OCI-LY1 (cell line): ENCODE measurements around the gene ADAM19.

ENCODE experiments used
- H2AFZ ChIP-seq: fragments of 200-600 bp; sonication (generic), shearing (Covaris generic); 2 replicates; pipeline ENCODE4 v1.6.0; 2014; ENCODE audit warnings: antibody characterized with exemption, mild to moderate bottlenecking, low read length
- H3F3A ChIP-seq: fragments of 200-600 bp; sonication (generic), shearing (Covaris generic); 2 replicates; pipeline ENCODE4 v1.6.0; 2014; ENCODE audit warnings: mild to moderate bottlenecking, antibody characterized with exemption, low read length, moderate library complexity; ENCODE audit not compliant: insufficient read depth
- H3K27ac ChIP-seq: fragments of 200-600 bp; sonication (generic); 2 replicates; pipeline ENCODE4 v1.5.1; 2014; ENCODE audit warnings: low read length, mixed run types, mild to moderate bottlenecking, low read depth; ENCODE audit not compliant: poor library complexity, severe bottlenecking
- H3K27me3 ChIP-seq: fragments of 200-600 bp; sonication (generic); 2 replicates; pipeline ENCODE4 v1.6.0; 2014; ENCODE audit warnings: antibody characterized with exemption, mild to moderate bottlenecking, low read length, moderate library complexity; ENCODE audit not compliant: insufficient read depth
- H3K36me3 ChIP-seq: fragments of 200-600 bp; sonication (generic); 2 replicates; pipeline ENCODE4 v1.6.1; 2014; ENCODE audit warnings: mild to moderate bottlenecking, antibody characterized with exemption, low read length, moderate library complexity, mixed read lengths; ENCODE audit not compliant: insufficient read depth
- H3K4me1 ChIP-seq: fragments of 200-600 bp; sonication (generic); 2 replicates; pipeline ENCODE4 v1.5.1; 2014; ENCODE audit warnings: mild to moderate bottlenecking, low read length, moderate library complexity; ENCODE audit not compliant: insufficient read depth, severe bottlenecking
- H3K4me2 ChIP-seq: fragments of 200-600 bp; sonication (generic), shearing (Covaris generic); 2 replicates; pipeline ENCODE4 v1.6.1; 2014; ENCODE audit warnings: low read length
- H3K4me3 ChIP-seq: fragments of 200-600 bp; sonication (generic); 2 replicates; pipeline ENCODE4 v1.5.1; 2014; ENCODE audit warnings: low read length, low read depth, mild to moderate bottlenecking, mixed read lengths; ENCODE audit not compliant: poor library complexity, severe bottlenecking
- H3K79me2 ChIP-seq: fragments of 200-600 bp; shearing (Covaris generic); 2 replicates; pipeline ENCODE4 v1.6.1; 2016; ENCODE audit warnings: mixed run types, low read length, mixed read lengths; ENCODE audit not compliant: insufficient read depth
- H3K9ac ChIP-seq: fragments of 200-600 bp; sonication (generic), shearing (Covaris generic); 2 replicates; pipeline ENCODE4 v1.6.1; 2014; ENCODE audit warnings: mild to moderate bottlenecking, low read length, mixed read lengths
- H3K9me2 ChIP-seq: fragments of 200-600 bp; sonication (generic), shearing (Covaris generic); 2 replicates; pipeline ENCODE4 v1.6.1; 2014; ENCODE audit warnings: low read depth, mild to moderate bottlenecking, low read length, mixed read lengths
- H3K9me3 ChIP-seq: fragments of 200-600 bp; shearing (Covaris generic); 2 replicates; pipeline ENCODE4 v1.6.1; 2014; ENCODE audit warnings: low read length, mixed read lengths
- H4K20me1 ChIP-seq: fragments of 200-600 bp; sonication (generic), shearing (Covaris generic); 2 replicates; pipeline ENCODE4 v1.6.0; 2016; ENCODE audit warnings: mild to moderate bottlenecking, low read length; ENCODE audit not compliant: insufficient read depth
- EZH2 ChIP-seq: fragments of 200-600 bp; sonication (generic), shearing (Covaris generic); IDR thresholded peaks from 2 replicates; pipeline ENCODE4 v1.8.0; 2017; ENCODE audit warnings: borderline replicate concordance, mixed run types, mild to moderate bottlenecking, antibody characterized with exemption, low read length, moderate library complexity, mixed read lengths
- TF ChIP-seq, protein P1 (sequence below): fragments of 200-600 bp; sonication (generic), shearing (Covaris generic); IDR thresholded peaks from 2 replicates; pipeline ENCODE4 v1.5.1; 2017; ENCODE audit warnings: mild to moderate bottlenecking, antibody characterized with exemption, low read length, moderate library complexity, mixed read lengths

Gene ADAM19

DNA sequence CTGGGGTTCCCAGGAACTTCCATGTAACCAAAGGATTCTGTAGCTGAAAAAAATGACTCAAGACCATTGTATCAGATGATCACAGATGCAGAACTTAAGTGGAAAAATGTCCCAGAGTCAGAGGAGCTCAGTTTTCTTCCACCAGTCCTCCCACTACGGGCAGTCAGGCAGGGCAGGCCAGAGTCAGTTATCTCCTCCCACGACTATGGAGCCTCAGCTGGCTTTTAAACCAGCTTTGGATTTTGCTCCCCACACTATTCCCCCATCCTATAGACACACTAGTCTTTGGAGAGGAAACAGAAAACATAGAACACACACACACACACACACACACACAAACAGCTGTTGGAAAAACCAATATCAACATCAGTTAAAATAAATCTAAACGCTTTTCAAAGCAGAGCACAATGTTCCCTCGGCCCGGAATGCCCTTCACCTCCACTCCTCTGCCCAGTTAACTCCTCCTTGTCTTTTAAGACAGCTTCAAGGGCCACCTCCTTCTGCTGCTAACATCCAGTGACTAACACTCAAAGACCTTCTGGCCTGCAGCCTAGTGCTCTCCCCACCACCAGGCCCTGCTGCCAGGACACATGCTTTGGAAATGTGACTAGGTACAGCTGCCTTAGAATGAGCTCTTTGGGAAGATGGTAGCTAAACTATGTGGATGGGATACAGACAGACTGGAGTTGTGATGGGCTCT lies 58.8 kb downstream of the ADAM19 start:
- no peaks in the 10 kb centered on the region for H3K9me2 ChIP-seq
- no peaks in the 10 kb centered on the region; the same call in 1 of the 2 replicates for H3K36me3 ChIP-seq
- no peak overlapping the region for H3K4me2 ChIP-seq
- no peaks in the 10 kb centered on the region for H3K9me3 ChIP-seq
- no peak overlapping the region for H3K27ac ChIP-seq
- H3K79me2 ChIP-seq = no peaks in the 10 kb centered on the region
- H3F3A ChIP-seq = no peaks in the 10 kb centered on the region
- no peak overlapping the region for H2AFZ ChIP-seq
- no peak overlapping the region for H3K9ac ChIP-seq
- no peaks in the 10 kb centered on the region for H4K20me1 ChIP-seq
- H3K4me3 ChIP-seq = no peak overlapping the region
- no peak for TF ChIP-seq EZH2
- TF ChIP-seq, protein P1, sequence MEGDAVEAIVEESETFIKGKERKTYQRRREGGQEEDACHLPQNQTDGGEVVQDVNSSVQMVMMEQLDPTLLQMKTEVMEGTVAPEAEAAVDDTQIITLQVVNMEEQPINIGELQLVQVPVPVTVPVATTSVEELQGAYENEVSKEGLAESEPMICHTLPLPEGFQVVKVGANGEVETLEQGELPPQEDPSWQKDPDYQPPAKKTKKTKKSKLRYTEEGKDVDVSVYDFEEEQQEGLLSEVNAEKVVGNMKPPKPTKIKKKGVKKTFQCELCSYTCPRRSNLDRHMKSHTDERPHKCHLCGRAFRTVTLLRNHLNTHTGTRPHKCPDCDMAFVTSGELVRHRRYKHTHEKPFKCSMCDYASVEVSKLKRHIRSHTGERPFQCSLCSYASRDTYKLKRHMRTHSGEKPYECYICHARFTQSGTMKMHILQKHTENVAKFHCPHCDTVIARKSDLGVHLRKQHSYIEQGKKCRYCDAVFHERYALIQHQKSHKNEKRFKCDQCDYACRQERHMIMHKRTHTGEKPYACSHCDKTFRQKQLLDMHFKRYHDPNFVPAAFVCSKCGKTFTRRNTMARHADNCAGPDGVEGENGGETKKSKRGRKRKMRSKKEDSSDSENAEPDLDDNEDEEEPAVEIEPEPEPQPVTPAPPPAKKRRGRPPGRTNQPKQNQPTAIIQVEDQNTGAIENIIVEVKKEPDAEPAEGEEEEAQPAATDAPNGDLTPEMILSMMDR = no peak
- H3K27me3 ChIP-seq = no peaks in the 10 kb centered on the region
- no peaks in the 10 kb centered on the region for H3K4me1 ChIP-seq

DNA sequence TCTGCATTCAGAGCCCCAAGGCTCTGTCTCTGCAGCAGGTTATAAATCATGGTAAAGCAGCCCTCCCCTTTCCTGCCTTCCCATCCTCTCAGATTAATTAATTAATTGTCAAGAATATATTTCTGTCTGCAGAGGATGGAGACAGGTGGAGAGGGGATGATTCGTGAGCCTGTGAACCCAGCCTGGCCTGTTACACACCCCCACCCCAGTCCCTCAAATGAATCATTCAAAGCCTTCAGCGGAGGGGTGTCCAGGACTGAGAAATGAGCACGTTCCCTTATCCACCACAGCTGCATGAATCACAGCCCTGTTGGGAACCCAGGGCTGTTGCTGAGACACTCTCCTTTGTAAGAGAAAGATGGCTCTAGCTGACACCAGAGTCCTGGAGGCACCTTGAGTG lies 59.6 kb downstream of the ADAM19 start:
- no peaks in the 10 kb centered on the region; the same call in 1 of the 2 replicates for H3K36me3 ChIP-seq
- H2AFZ ChIP-seq = no peak overlapping the region
- H3K9ac ChIP-seq = no peak overlapping the region
- TF ChIP-seq, protein P1 = no peak
- TF ChIP-seq EZH2 = no peak
- H3K4me3 ChIP-seq = no peak overlapping the region
- H3K79me2 ChIP-seq = no peaks in the 10 kb centered on the region
- H4K20me1 ChIP-seq = no peaks in the 10 kb centered on the region
- H3K9me3 ChIP-seq = no peaks in the 10 kb centered on the region
- no peaks in the 10 kb centered on the region for H3K4me1 ChIP-seq
- no peaks in the 10 kb centered on the region for H3F3A ChIP-seq
- H3K9me2 ChIP-seq = no peaks in the 10 kb centered on the region
- no peaks in the 10 kb centered on the region for H3K27me3 ChIP-seq
- no peak overlapping the region for H3K27ac ChIP-seq
- no peak overlapping the region for H3K4me2 ChIP-seq

DNA sequence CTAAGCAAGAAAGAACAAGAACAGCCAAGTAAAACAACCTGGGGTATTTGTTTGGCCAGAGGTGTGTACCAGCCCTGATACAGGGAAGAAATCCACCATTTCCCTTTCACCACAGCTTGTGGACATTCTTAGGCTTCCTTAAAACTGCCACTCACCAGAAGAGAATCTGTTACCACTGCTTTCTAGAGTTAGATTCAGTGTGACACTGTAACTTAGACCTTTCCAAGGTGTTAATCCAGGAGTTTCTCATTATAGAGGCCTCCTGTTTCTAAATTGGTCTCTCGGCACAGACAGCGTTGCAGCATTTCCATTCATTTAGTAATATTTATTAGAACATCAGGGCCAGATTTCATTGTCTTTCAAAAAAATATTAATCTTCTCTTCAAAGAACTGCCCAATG lies 60.6 kb downstream of the ADAM19 start:
- Histone ChIP-seq H3K9ac (no peak overlapping the region), H3K9me3 (no peaks in the 10 kb centered on the region), H4K20me1 (no peaks in the 10 kb centered on the region), H3K79me2 (no peaks in the 10 kb centered on the region), H3K4me2 (no peak overlapping the region), H3K4me3 (no peak overlapping the region), H3K4me1 (no peaks in the 10 kb centered on the region), H2AFZ (no peak overlapping the region), H3K27ac (no peak overlapping the region), H3K27me3 (no peaks in the 10 kb centered on the region), H3K36me3 (no peaks in the 10 kb centered on the region; the same call in 1 of the 2 replicates), H3F3A (no peaks in the 10 kb centered on the region), H3K9me2 (no peaks in the 10 kb centered on the region)
- TF ChIP-seq, protein P1 = no peak
- TF ChIP-seq EZH2 = no peak
